ENCODE data around the gene PHAF1. TPM values are rescaled to one million over a fixed set of nuclear protein-coding genes. Genes with fewer than 3 reads are reported as not detected.

PHAF1 gene
- total and polyA plus RNA-seq, 9 of the 15 experiments (the other 6 are each of a cell fraction or from before 2014, with no cell fraction given), result 5.1 to 25.4 (median 13.8) TPM

DNA sequence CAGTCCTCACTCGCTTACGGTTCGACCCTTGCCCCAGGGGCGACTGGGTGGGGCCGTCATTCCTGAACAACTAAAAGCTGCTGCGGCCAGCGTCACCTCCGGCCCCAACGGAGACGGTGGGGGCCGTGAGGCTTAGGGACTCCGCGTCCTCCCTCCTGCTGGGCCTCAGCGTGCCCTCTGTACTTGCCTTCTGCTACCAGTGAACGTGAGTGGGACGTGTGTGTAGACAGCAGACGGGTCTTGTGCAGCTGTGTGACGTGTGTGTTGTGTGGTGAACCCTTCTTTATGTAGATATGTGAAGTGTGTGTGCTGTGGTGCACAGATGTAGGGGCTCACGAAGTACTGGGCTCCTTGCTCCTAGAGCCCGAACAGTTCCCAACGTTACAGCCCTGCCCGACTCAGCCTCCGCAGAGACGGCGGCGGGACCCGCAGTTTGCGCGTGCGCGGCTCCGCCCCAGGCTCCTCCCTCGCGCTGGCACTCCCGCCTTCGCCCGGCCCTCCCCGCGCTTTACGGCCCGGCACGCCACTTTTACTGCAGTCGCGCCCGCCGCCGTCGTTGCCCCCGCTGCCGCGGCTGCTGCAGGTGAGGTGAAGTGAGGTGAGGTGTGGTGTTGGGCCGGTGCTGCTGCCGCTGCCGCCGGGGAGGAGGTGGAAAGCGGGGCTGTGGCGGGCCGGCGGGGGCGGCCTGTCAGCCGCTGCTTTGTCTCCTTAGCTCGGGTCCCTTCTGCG lies at the start of gene PHAF1 (continued):
- TF ChIP-seq PML (IDR thresholded peaks at IDR 0.05; ENCODE audit: low read length) (peak; percentile 49; the same call in 1 of the 2 replicates), NR3C1 (CRISPR knock-in tag; IDR thresholded peaks at IDR 0.05) (no peak), TRIM24 (IDR thresholded peaks at IDR 0.05) (no peak), PRMT5 (CRISPR knock-in tag; IDR thresholded peaks at IDR 0.05) (no peak), HDGF (IDR thresholded peaks at IDR 0.05) (peak; percentile 61; the same call in 1 of the 2 replicates), NUFIP1 (IDR thresholded peaks at IDR 0.05; ENCODE audit: partially characterized antibody) (no peak), PHTF2 (CRISPR knock-in tag; IDR thresholded peaks at IDR 0.05) (no peak), ZBTB17 (CRISPR knock-in tag; IDR thresholded peaks at IDR 0.05) (0 out of 2 replicates have a peak, but pooled peaks have one; percentile 32), XRCC4 (IDR thresholded peaks at IDR 0.05; ENCODE audit: extremely low read depth, insufficient read depth, insufficient read length) (no peak), TCF7 (IDR thresholded peaks at IDR 0.05; ENCODE audit: borderline replicate concordance) (peak; percentile 62; the same call in 1 of the 2 replicates), CHD1 (IDR thresholded peaks at IDR 0.05; ENCODE audit: low read length) (no peak), ZNF551 (CRISPR knock-in tag; IDR thresholded peaks at IDR 0.05) (no peak), HLTF (IDR thresholded peaks at IDR 0.05) (no peak), ZFP36 (IDR thresholded peaks at IDR 0.05; ENCODE audit: low read depth, low read length, partially characterized antibody) (no peak), CXXC5 (CRISPR knock-in tag; IDR thresholded peaks at IDR 0.05) (peak; percentile 60), TCFL5 (CRISPR knock-in tag; conservative IDR thresholded peaks at IDR 0.05) (no peak), IFI16 (CRISPR knock-in tag; IDR thresholded peaks at IDR 0.05) (no peak), ZNF324 (CRISPR knock-in tag; IDR thresholded peaks at IDR 0.05) (0 out of 2 replicates have a peak, but pooled peaks have one; percentile 18), TAF1 (IDR thresholded peaks at IDR 0.05; ENCODE audit: control insufficient read depth, extremely low read depth, insufficient read depth, low read length, severe bottlenecking) (no peak), CHD4 (IDR thresholded peaks at IDR 0.05; ENCODE audit: insufficient read depth, insufficient replicate concordance, low read depth, low read length, poor library complexity, severe bottlenecking) (no peak), ZEB2 (IDR thresholded peaks at IDR 0.05) (peak; percentile 75; the same call in 1 of the 2 replicates), SMARCE1 (IDR thresholded peaks at IDR 0.05) (peak; percentile 31; the same call in 1 of the 2 replicates), YBX1 (IDR thresholded peaks at IDR 0.05) (no peak), DNMT1 (IDR thresholded peaks at IDR 0.05) (no peak), SIN3A (IDR thresholded peaks at IDR 0.05; ENCODE audit: borderline replicate concordance in 2 of 2, control insufficient read depth in 1 of 2, low read depth in 2 of 2, low read length in 2 of 2) (peak; percentile 38 to 51; a peak in 1 of 4 replicates), SNIP1 (IDR thresholded peaks at IDR 0.05; ENCODE audit: low read depth) (no peak), KLF10 (CRISPR knock-in tag; IDR thresholded peaks at IDR 0.05) (no peak), HSF4 (CRISPR knock-in tag; IDR thresholded peaks at IDR 0.05; ENCODE audit: borderline replicate concordance) (no peak)
- TF ChIP-seq, protein P1, sequence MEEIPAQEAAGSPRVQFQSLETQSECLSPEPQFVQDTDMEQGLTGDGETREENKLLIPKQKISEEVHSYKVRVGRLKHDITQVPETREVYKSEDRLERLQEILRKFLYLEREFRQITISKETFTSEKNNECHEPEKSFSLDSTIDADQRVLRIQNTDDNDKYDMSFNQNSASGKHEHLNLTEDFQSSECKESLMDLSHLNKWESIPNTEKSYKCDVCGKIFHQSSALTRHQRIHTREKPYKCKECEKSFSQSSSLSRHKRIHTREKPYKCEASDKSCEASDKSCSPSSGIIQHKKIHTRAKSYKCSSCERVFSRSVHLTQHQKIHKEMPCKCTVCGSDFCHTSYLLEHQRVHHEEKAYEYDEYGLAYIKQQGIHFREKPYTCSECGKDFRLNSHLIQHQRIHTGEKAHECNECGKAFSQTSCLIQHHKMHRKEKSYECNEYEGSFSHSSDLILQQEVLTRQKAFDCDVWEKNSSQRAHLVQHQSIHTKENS (CRISPR knock-in tag; IDR thresholded peaks at IDR 0.05), result no peak
- TF ChIP-seq, protein P2, sequence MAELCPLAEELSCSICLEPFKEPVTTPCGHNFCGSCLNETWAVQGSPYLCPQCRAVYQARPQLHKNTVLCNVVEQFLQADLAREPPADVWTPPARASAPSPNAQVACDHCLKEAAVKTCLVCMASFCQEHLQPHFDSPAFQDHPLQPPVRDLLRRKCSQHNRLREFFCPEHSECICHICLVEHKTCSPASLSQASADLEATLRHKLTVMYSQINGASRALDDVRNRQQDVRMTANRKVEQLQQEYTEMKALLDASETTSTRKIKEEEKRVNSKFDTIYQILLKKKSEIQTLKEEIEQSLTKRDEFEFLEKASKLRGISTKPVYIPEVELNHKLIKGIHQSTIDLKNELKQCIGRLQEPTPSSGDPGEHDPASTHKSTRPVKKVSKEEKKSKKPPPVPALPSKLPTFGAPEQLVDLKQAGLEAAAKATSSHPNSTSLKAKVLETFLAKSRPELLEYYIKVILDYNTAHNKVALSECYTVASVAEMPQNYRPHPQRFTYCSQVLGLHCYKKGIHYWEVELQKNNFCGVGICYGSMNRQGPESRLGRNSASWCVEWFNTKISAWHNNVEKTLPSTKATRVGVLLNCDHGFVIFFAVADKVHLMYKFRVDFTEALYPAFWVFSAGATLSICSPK (IDR thresholded peaks at IDR 0.05; ENCODE audit: borderline replicate concordance), result no peak

All from K562 (cell line).